K562 treated with DMSO at 1 percent for 24 hours (cell line): ENCODE measurements around the gene TMLHE. TPM values are rescaled to one million over a fixed set of nuclear protein-coding genes. Genes with fewer than 3 reads are reported as not detected.

ENCODE experiments used
- total RNA-seq: library from RNA; unstranded; fragments of 300-600 nt; gene quantifications from 2 replicates; pipeline ENCODE4 v1.2.3, GENCODE V29; 2022; ENCODE audit warnings: low read depth; ENCODE audit not compliant: insufficient read depth

TMLHE gene
- total RNA-seq = 8.7 and 11.4 TPM in 2 replicates

DNA sequence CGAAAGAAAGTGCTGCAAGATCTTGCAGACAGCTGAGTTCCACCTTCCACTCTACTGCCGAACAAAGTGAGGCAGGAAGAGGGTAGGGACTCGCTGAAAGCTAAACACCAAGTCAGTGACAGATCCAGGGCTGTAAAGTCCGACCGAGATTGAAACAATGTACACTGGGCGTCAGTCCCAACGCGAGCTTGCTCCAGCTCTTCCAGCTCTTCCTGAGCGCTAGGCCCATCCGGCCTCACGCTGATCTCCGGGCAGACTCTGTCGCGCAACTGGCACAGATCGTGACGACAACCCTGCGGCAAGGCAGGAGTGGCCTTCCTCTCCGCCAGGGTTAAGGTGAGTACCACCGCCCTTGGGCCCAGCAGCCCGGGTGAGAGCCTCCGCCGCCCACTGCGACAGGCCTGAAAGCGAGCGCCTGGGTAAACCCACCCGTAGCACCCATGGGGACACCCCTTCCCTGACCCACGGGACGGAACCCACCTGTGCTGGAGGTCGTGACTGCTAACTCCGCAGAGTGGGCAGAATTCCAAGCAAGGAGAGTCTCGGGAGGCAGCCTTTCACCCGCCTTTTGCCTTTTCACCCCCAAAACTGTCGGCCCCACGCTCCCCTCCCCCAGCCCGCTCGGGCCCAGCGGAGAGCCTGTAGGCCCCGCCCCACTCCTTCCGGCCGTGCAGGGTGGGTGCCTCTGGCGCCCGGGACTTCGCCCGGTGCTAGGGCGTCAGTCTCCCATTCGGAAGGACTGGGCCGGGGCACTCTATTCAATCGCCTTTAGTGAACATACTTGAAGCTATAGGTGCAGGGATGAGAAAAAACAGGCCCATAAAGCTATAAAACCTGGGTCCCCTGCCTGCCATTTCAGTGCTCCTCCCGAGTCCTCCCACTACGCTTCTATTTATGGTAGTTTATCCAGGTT, at the start of gene TMLHE, which contains the start of gene SPRY3:
TMLHE (minus strand) TSS at position 641 of the 913 bp plus-strand sequence. CDS start 67,676 bp downstream, outside the sequence.
SPRY3 (plus strand) TSS at position 275 of the 913 bp plus-strand sequence.

DNA sequence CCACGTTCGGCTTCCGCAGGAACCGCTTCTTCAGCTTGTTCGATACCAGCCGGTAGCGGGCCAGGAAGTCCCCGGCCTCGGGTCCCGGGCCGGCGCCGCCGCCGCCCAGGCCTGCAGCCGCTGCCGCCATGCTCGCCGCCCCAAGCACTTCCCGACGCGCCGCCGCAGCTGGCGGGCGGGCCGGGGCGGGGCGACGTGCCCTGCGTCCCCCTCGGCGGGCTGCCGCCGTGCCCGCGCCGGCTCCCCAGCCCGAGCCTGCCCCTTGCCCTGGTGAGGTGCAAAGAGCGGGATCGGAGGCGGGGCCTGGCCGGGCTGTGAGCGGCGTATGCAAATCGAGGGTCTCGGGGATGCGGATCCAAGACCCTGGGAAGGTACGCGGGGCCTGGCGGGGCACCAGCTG, 154.3 kb downstream of the TMLHE start, which contains the start of gene F8A3:
F8A3 (minus strand) TSS at position 150 of the 400 bp plus-strand sequence; CDS start at position 130, 20 bp downstream.

Other genes with a start within 250 kb of the TMLHE start
- not detected in 2 replicates for gene F8A2, start 230.9 kb downstream of the TMLHE start, total RNA-seq
- not detected in 2 replicates for gene F8A3, start 154.3 kb downstream of the TMLHE start, total RNA-seq
- gene SPRY3, start 366 bp downstream of the TMLHE start, total RNA-seq = 0.06 and 0.21 TPM in 2 replicates